Measurements from ENCODE around the gene MAGIX. TPM values are rescaled to one million over a fixed set of nuclear protein-coding genes. Genes with fewer than 3 reads are reported as not detected.

The MAGIX gene
- total RNA-seq, 1 experiment from 2014 or later = 1.2 TPM

DNA sequence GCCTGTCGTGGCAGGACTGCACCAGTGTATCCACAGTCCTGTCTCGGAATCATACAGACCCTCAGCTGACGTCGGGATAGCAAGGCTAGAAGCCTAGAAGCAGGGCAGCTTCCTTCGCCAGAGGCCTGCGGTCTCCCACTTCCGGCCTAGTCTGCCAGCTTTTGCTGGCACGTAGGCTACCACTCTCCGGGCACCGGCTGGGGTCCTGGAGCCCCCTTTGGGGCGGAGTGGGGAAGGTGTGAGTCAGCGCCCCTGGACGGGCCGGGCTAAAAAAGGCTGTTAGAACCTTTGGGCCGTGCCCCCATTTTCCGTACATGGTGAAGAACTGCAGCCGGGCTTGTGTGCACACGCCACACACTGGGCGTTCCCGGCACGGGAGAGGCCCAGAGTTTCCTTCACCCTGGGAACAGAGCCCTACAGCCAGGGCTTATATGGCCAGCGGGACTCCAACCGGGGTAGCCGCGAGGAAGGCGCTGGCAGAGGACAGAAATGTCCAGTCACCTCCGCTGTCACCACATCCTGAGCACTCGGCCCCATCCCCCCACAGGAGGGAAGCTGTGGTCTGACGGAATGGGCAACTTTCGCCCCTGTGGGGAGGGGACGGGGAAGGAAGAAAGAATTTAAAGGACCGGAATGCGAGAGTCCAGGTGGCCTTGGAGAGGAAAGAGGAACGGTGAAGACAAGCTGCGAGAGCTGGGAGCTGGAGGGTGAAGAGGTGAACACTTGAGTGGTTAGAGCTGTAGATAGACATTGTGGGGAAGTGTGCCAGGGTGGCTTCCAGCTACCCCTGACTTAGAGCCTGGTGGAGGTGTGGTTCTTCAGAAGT is 4.6 kb downstream of the MAGIX start (continued):
- TF ChIP-seq, protein P1, sequence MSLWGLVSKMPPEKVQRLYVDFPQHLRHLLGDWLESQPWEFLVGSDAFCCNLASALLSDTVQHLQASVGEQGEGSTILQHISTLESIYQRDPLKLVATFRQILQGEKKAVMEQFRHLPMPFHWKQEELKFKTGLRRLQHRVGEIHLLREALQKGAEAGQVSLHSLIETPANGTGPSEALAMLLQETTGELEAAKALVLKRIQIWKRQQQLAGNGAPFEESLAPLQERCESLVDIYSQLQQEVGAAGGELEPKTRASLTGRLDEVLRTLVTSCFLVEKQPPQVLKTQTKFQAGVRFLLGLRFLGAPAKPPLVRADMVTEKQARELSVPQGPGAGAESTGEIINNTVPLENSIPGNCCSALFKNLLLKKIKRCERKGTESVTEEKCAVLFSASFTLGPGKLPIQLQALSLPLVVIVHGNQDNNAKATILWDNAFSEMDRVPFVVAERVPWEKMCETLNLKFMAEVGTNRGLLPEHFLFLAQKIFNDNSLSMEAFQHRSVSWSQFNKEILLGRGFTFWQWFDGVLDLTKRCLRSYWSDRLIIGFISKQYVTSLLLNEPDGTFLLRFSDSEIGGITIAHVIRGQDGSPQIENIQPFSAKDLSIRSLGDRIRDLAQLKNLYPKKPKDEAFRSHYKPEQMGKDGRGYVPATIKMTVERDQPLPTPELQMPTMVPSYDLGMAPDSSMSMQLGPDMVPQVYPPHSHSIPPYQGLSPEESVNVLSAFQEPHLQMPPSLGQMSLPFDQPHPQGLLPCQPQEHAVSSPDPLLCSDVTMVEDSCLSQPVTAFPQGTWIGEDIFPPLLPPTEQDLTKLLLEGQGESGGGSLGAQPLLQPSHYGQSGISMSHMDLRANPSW (CRISPR knock-in tag; conservative IDR thresholded peaks at IDR 0.05; ENCODE audit: low read depth) = no peak
- TF ChIP-seq, protein P2, sequence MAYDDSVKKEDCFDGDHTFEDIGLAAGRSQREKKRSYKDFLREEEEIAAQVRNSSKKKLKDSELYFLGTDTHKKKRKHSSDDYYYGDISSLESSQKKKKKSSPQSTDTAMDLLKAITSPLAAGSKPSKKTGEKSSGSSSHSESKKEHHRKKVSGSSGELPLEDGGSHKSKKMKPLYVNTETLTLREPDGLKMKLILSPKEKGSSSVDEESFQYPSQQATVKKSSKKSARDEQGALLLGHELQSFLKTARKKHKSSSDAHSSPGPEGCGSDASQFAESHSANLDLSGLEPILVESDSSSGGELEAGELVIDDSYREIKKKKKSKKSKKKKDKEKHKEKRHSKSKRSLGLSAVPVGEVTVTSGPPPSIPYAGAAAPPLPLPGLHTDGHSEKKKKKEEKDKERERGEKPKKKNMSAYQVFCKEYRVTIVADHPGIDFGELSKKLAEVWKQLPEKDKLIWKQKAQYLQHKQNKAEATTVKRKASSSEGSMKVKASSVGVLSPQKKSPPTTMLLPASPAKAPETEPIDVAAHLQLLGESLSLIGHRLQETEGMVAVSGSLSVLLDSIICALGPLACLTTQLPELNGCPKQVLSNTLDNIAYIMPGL (CRISPR knock-in tag; IDR thresholded peaks at IDR 0.05) = no peak
- TF ChIP-seq OVOL2 (CRISPR knock-in tag; IDR thresholded peaks at IDR 0.05; ENCODE audit: borderline replicate concordance) (no peak), SP1 (CRISPR knock-in tag; conservative IDR thresholded peaks at IDR 0.05) (no peak)

DNA sequence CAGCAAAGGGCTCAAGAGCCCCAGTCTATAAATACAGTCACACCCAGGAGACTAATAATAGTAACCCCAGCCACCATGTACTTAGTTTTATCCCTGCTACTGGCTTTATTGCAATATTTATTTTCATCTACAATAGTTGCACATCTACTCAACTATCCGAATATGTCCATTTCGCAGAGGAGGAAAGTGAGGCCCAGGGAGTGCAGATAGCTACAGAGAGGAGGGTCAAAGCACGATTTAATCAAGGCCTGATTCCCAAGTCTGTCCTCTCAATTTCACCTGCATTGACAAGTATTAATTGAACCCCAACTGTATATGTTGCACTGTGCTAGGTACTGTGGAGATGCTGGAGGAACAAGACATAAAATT is 5.2 kb downstream of the MAGIX start:
- CTCF ChIA-PET = interaction anchor here (0.9 to 2.9 kb wide), 5 partner anchors 10 to 25 kb away, joined by 4 to 24 read pairs (median 10); no protein-coding TSS in a partner anchor
- H3K27ac Mint-ChIP-seq = no peak overlapping the region
- POLR2A ChIA-PET = interaction anchor here (0.6 kb wide), 2 partner anchors 56 to 165 kb away, joined by 3 to 8 read pairs; no protein-coding TSS in a partner anchor

More for the DNA sequence above, 5.2 kb downstream of the MAGIX start:
- Mint-ChIP-seq H3K27me3 (ENCODE audit: low read depth) (peaks cover 63% of the 10 kb centered on the region), H3K4me1 (peaks cover 15% of the 10 kb centered on the region), H3K36me3 (no peaks in the 10 kb centered on the region), H3K4me3 (peak overlapping the region; percentile 66), H3K9me3 (no peaks in the 10 kb centered on the region)
- DNase-seq (ENCODE audit: low spot score) (no peak), ATAC-seq (no peak)
- TF ChIP-seq PRRX2 (CRISPR knock-in tag; IDR thresholded peaks at IDR 0.05) (no peak), GRHL2 (CRISPR knock-in tag; IDR thresholded peaks at IDR 0.05; ENCODE audit: insufficient replicate concordance, severe bottlenecking) (no peak), EMX1 (CRISPR knock-in tag; IDR thresholded peaks at IDR 0.05) (no peak), ZNF263 (CRISPR knock-in tag; IDR thresholded peaks at IDR 0.05; ENCODE audit: low read depth) (no peak), CBFB (CRISPR knock-in tag; IDR thresholded peaks at IDR 0.05; ENCODE audit: low read depth) (no peak), SOX15 (CRISPR knock-in tag; IDR thresholded peaks at IDR 0.05) (no peak), JUN (CRISPR knock-in tag; IDR thresholded peaks at IDR 0.05) (no peak)
- TF ChIP-seq, protein P1 (CRISPR knock-in tag; conservative IDR thresholded peaks at IDR 0.05; ENCODE audit: low read depth) = no peak
- TF ChIP-seq, protein P3, sequence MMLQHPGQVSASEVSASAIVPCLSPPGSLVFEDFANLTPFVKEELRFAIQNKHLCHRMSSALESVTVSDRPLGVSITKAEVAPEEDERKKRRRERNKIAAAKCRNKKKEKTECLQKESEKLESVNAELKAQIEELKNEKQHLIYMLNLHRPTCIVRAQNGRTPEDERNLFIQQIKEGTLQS (CRISPR knock-in tag; conservative IDR thresholded peaks at IDR 0.05) = no peak
- TF ChIP-seq, protein P2 (CRISPR knock-in tag; IDR thresholded peaks at IDR 0.05) = no peak
